HepG2 (cell line): Measurements from ENCODE around the gene BCL7A. TPM values are rescaled to one million over a fixed set of nuclear protein-coding genes. Genes with fewer than 3 reads are reported as not detected.

Experiments
- CENPBD1 ChIP-seq: sonication (generic); formaldehyde crosslinking; IDR thresholded peaks from 2 replicates; pipeline ENCODE4 v1.8.0; 2022; ENCODE audit warnings: missing genetic modification reagents, low read depth, mild to moderate bottlenecking, borderline replicate concordance
- ELF3 ChIP-seq: IDR thresholded peaks from 2 replicates; pipeline ENCODE4 v1.6.1; 2016; ENCODE audit warnings: missing genetic modification reagents, missing compliant biosample characterization
- HMG20A ChIP-seq: IDR thresholded peaks from 2 replicates; pipeline ENCODE4 v1.6.1; 2016; ENCODE audit warnings: borderline replicate concordance
- JARID2 ChIP-seq: sonication (generic); formaldehyde crosslinking; IDR thresholded peaks from 2 replicates; pipeline ENCODE4 v1.8.1; 2023; ENCODE audit warnings: missing genetic modification reagents, inconsistent platforms; ENCODE audit not compliant: insufficient replicate concordance
- MZF1 ChIP-seq: sonication (generic); formaldehyde crosslinking; IDR thresholded peaks from 2 replicates; pipeline ENCODE4 v1.8.1; 2023; ENCODE audit warnings: mild to moderate bottlenecking, missing genetic modification reagents, borderline replicate concordance
- PATZ1 ChIP-seq: sonication (generic); formaldehyde crosslinking; IDR thresholded peaks from 2 replicates; pipeline ENCODE4 v1.4.0; 2020; ENCODE audit warnings: missing genetic modification reagents
- PREB ChIP-seq: sonication (generic); formaldehyde crosslinking; IDR thresholded peaks from 2 replicates; pipeline ENCODE4 v1.4.0; 2020; ENCODE audit warnings: missing genetic modification reagents
- TEAD3 ChIP-seq: optimal IDR thresholded peaks from 2 replicates; pipeline ENCODE3; 2016; ENCODE audit warnings: borderline replicate concordance
- ZBTB40 ChIP-seq, 2 experiments: fragments of 450-650 bp in 1 of 2; sonication (generic) in 1 of 2; formaldehyde crosslinking in 1 of 2; IDR thresholded peaks; 2 replicates each; pipeline versions ENCODE4 v1.6.1 to v1.8.0; 2016 to 2022; ENCODE audit warnings: antibody characterized with exemption in 1 of 2, mild to moderate bottlenecking in 1 of 2, missing genetic modification reagents in 1 of 2
- ZMYM3 ChIP-seq: sonication (generic); formaldehyde crosslinking; IDR thresholded peaks from 2 replicates; pipeline ENCODE4 v1.5.1; 2020; ENCODE audit warnings: mild to moderate bottlenecking, missing genetic modification reagents
- ZNF136 ChIP-seq: sonication (generic); formaldehyde crosslinking; IDR thresholded peaks from 2 replicates; pipeline ENCODE4 v1.8.1; 2022; ENCODE audit warnings: low read depth, mild to moderate bottlenecking, moderate library complexity, missing genetic modification reagents
- ZNF24 ChIP-seq: fragments of 450-650 bp; IDR thresholded peaks from 2 replicates; pipeline ENCODE4 v1.6.1; 2017; ENCODE audit warnings: antibody characterized with exemption, mild to moderate bottlenecking
- ZNF354B ChIP-seq: sonication (generic); formaldehyde crosslinking; IDR thresholded peaks from 2 replicates; pipeline ENCODE4 v1.8.0; 2022; ENCODE audit warnings: mild to moderate bottlenecking, missing genetic modification reagents
- ZNF451 ChIP-seq: sonication (generic); formaldehyde crosslinking; IDR thresholded peaks from 2 replicates; pipeline ENCODE4 v1.5.0; 2020; ENCODE audit warnings: mild to moderate bottlenecking, missing genetic modification reagents
- ZNF788 ChIP-seq: sonication (generic); formaldehyde crosslinking; IDR thresholded peaks from 2 replicates; pipeline ENCODE4 v1.5.0; 2020; ENCODE audit warnings: mild to moderate bottlenecking, missing genetic modification reagents, borderline replicate concordance
- polyA plus RNA-seq, 8 experiments: library from polyadenylated mRNA; depleted of rRNA in 3 of 8; stranded (reverse) in 7 of 8; unstranded in 1 of 8; fragments of >200 nt; fragmentation: Illumina TruSeq in 4 of 8; extraction: Trizol in 4 of 8; gene quantifications; 2 replicates each; pipeline versions ENCODE4 v1.2.1 to v1.2.3, GENCODE V29; 2011 to 2016; ENCODE audit warnings: low read depth in 4 of 8, missing spikeins in 1 of 8, mixed read lengths in 1 of 8; ENCODE audit not compliant: insufficient read depth in 1 of 8
- total RNA-seq, 5 experiments: library from RNA; depleted of rRNA; stranded (reverse); fragments of >200 nt; fragmentation: Illumina TruSeq; extraction: Trizol; gene quantifications; 2 replicates each; pipeline ENCODE4 v1.2.3, GENCODE V29; 2016; ENCODE audit warnings: low read depth in 1 of 5

The BCL7A gene
- total and polyA plus RNA-seq, 2 of the 13 experiments (the other 11 are each of a cell fraction or from before 2014, with no cell fraction given): 4.1 to 6.2 TPM

GRCh38 chr12:122078141-122079032 is 56.7 kb downstream of the BCL7A start, which contains the start of gene MLXIP (continued):
- no peak for TF ChIP-seq ZBTB40 (IDR thresholded peaks at IDR 0.05)
- peak; percentile 31; the same call in 1 of the 2 replicates for TF ChIP-seq ZBTB40 (CRISPR knock-in tag; IDR thresholded peaks at IDR 0.05)
- TF ChIP-seq JARID2 (CRISPR knock-in tag): no peak
- no peak; the same call in 1 of the 2 replicates for TF ChIP-seq PREB (CRISPR knock-in tag)
- TF ChIP-seq ZNF354B: no peak
- TF ChIP-seq ZMYM3: no peak
- TF ChIP-seq CENPBD1 (CRISPR knock-in tag): no peak
- TF ChIP-seq ZNF788 (CRISPR knock-in tag): no peak
- TF ChIP-seq TEAD3 (CRISPR knock-in tag): no peak
- no peak for TF ChIP-seq MZF1
- TF ChIP-seq PATZ1 (CRISPR knock-in tag): peak; percentile 83
- TF ChIP-seq HMG20A: no peak
- no peak for TF ChIP-seq ZNF24
- peak; percentile 21; the same call in 1 of the 2 replicates for TF ChIP-seq ELF3 (CRISPR knock-in tag)
- peak; percentile 65; the same call in 1 of the 2 replicates for TF ChIP-seq ZNF451 (CRISPR knock-in tag)
- TF ChIP-seq ZNF136 (CRISPR knock-in tag): 0 out of 2 replicates have a peak, but pooled peaks have one; percentile 21
